Measurements from ENCODE around the gene TTC21A.
"Not testable (repeated sequence)": the region's sequence is repeated elsewhere in the genome, so short reads cannot be mapped to it uniquely, and the experiment has no call there.

DNA sequence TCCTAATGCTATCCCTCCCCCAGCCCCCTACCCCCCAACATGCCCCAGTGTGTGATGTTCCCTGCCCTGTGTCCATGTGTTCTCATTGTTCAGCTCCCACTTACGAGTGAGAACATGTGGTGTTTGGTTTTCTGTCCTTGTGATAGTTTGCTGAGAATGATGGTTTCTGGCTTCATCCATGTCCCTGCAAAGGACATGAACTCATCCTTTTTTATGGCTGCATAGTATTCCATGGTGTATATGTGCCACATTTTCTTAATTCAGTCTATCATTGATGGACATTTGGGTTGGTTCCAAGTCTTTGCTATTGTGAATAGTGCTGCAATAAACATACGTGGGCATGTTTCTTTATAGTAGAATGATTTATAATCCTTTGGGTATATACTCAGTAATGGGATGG, 46.3 kb upstream of the TTC21A start:
- not testable (repeated sequence) for TF ChIP-seq CTCF, POLR2A (IDR thresholded peaks at IDR 0.05)

Measured in adrenal gland (tissue), 5 donors.